PC-3 (cell line): ENCODE measurements around the gene RFTN1.

Source experiments
- CTCF ChIP-seq: fragments of 300-600 bp; sonication (generic); conservative IDR thresholded peaks from 2 replicates; pipeline ENCODE4 v1.5.1; 2017; ENCODE audit warnings: antibody characterized with exemption, low read depth, mild to moderate bottlenecking, low read length
- EZH2 ChIP-seq: fragments of 300-600 bp; sonication (generic); IDR thresholded peaks from one replicate; pipeline ENCODE4 v1.6.1; 2017; ENCODE audit warnings: antibody characterized with exemption, mild to moderate bottlenecking, low read length; ENCODE audit not compliant: unreplicated experiment

GRCh38 chr3:16494814-16495431, 18.6 kb downstream of the RFTN1 start:
- no peak for TF ChIP-seq CTCF
- no peak for TF ChIP-seq EZH2
